NCI-H82 treated with DMSO at 0.1 percent for 48 hours (cell line): ENCODE measurements around the gene PLCB1.

Experiments
- DNase-seq: peaks from one replicate; lab custom pipeline; 2025; ENCODE audit not compliant: unreplicated experiment; lab: John Stamatoyannopoulos, UW

PLCB1 gene

GRCh38 chr20:8480597-8480996, 348.5 kb downstream of the PLCB1 start:
- no peak for DNase-seq

- DNase-seq, result no peak
Observed at GRCh38 chr20:8487696-8488095, 355.6 kb downstream of the PLCB1 start.

DNA sequence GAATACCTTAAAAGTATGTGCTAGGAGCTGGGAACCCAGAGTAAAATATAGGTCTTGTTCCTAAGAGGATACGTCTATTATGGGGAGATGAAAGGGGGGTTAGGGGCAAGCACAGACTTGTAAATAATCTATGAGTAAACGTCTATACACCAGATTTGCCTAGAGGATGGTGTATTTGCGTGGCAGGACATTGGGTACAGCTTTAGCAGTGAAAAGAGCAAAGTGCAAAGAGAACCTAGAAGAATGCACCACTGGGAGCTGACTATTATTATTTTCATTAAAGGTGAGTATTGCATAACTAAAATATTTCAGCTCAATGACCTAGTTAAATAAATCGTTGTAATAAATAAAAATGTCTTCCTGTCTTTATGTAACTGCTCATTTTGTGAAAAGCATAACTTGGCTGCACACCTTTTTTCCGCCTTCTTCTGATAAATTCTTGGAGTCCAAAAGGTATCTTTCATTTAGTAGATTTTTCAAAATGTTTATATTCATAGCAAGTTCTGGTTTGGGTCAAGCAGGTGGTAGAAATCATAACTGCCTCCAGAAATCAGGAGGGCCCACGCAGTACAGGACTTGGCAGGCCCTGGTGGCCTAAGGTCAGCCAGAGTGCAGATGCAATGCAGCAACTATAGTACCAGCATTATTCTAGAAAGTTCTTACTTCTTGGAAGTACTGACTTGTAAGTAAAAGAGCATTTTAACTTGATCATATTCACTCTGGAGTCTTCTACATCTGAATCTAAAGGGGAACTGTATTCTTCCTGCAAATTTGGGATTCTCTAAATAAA, 357.2 kb downstream of the PLCB1 start:
- no peak for DNase-seq

DNA sequence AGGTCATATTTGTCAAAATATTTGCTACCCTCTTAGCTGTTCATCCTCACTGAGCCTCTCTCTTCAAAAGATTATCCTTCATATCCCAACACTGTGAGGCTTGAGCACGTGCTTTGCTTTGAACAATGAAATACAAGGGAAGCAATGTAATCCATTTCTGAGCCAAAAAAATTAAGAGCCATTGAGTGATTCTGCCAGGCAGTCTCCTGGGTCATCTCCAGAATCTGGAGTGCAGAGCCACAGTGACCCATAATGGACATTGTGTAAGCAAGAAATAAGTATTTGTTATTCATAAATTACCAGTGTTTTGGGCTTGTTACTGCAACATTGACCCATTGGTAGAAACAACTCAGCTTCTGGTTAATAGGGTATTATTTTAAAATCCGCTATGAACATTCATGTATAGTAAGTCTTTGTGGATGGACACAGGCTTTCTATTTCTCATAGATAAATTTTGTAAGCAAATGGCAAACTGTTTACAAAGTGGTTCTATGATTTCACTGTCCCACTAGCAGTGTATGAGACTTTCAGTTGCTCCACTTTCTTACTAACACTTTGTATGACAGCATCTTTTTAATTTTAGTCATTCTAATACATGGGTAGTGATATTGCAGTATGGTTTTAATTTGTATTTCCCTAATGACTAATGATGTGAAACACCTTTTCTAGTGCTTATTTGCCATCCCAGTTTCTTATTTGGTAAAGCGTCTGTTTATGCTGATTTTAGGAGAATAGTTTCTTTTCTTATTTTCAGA, 358.2 kb downstream of the PLCB1 start:
- DNase-seq, result no peak

DNA sequence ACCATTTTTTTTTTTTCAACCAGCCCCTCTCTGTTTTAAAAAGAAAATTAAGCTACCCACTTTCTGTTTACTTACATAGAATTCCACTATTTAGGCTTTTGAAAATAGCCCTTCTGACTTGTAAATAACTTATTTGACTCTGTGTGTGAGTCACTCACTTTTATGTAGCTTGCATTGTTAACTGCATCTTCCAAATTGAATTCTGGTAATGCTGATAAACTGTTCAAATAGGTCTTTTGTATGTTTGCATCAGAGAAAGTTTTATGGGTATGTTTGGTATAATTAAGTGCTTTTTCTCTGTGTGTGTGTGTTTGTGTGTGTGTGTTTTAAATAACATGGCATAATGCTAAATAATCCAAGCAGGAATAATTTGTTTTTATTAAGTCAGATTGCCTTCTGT, 360.1 kb downstream of the PLCB1 start:
- DNase-seq, result no peak

GRCh38 chr20:8498571-8498970, 366.5 kb downstream of the PLCB1 start:
- no peak for DNase-seq

GRCh38 chr20:8504030-8504429, 372.0 kb downstream of the PLCB1 start:
- no peak for DNase-seq

GRCh38 chr20:8505476-8506200, 373.6 kb downstream of the PLCB1 start:
- no peak for DNase-seq

DNA sequence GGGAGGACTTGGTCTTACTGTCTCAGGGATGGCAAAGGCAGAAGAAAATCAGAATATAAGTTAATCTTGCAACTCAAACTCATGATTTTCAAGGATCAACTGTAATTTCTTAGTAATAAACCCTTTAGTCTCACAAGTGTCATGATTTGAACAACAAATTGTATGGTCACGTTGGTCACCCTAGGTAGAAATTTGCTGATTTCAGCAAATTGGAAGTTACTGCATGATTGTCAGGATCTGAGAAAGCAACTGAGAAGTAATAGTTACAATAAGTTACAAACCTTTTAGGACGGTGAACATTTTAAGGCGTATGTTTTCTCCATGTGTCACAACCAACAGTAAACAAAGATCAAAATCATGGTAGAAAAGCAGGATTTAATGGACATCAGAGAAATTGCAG, 375.2 kb downstream of the PLCB1 start:
- no peak for DNase-seq

GRCh38 chr20:8509809-8510208, 377.7 kb downstream of the PLCB1 start:
- no peak for DNase-seq

GRCh38 chr20:8510808-8511207, 378.7 kb downstream of the PLCB1 start:
- no peak for DNase-seq

- DNase-seq, result no peak
Observed at GRCh38 chr20:8512003-8512402, 379.9 kb downstream of the PLCB1 start.

DNA sequence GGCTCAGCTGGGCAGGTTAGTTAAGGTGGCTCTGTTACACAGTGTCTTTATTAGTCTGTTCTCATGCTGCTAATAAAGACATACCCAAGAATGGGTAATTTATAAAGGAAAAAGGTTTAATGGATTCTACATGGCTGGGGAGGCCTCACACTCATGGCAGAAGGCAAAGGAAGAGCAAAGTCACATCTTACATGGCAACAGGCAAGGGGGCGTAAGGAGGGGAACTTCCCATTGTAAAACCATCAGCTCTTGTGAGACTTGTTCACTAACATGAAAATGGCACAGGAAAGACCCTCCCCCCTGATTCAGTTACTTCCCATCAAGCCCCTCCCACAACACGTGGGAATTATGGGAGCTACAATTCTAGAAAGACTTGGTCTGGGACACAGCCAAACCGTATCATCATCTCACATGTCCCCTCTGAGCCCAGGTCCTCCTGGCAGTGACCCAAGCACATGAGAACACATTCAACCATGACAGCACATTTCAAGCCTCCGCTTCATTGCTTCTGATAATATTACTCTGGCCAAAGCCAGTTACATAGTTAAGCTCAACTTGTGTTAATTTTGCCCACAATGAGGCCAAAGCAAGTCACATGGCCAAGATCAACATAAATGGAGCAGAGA, 383.9 kb downstream of the PLCB1 start:
- no peak for DNase-seq

DNA sequence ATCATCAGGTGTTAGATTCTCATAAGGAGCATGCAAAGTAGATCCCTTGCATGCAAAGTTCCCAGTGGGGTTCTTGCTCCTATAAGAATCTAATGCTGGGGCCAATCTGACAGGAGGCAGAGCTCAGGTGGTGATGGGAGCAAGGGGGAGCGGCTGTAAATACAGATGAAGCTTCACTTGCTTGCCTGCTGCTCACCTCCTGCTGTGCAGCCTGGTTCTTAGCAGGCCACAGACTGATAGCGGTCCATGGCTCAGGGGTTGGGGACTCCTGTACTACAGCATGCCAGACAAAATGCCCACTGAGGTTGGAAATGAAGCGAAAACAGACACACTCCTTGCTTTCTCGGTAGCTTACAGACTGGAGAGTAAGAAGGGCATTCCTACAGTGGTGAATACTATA, 386.8 kb downstream of the PLCB1 start:
- no peak for DNase-seq

DNA sequence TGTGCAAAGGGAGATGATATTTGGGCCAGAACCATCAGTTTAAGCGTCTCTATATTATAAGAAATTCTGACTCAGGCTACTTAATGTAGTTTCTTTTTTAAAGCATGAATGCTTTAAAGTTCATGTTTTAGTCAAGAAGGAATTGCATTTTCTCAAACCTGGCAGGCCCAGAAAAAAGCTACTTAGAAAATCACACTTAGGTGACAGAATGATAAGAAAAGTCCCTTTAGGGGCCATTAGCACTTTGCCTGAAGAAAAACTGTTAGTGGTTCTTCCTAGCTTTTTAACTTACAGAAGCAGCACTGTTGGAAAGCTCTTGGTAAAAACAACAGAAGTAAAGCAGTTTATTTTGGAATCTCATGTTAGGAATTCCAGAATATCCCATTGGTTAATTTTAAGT, 387.8 kb downstream of the PLCB1 start:
- no peak for DNase-seq

GRCh38 chr20:8522168-8522567, 390.1 kb downstream of the PLCB1 start:
- no peak for DNase-seq

DNA sequence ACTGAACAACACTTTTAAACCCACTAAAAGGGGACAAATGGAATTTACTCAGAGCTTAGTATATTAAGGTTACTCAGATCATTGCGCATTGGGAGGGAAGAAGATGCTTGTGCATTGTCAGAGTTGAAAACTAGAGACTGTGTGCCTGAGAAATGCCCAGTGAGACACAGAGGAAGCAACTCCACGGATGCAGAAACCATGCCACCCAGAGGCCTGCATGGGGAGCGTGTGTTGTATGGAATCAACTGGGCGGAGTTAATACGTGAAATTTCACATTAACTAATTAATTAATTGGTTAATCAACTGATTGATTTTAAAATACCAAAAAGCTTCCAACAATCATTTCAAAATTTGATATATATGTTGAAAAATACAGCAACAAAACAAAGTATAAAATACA, 391.6 kb downstream of the PLCB1 start:
- no peak for DNase-seq

GRCh38 chr20:8524101-8525016, 392.3 kb downstream of the PLCB1 start:
- DNase-seq, result no peak

DNA sequence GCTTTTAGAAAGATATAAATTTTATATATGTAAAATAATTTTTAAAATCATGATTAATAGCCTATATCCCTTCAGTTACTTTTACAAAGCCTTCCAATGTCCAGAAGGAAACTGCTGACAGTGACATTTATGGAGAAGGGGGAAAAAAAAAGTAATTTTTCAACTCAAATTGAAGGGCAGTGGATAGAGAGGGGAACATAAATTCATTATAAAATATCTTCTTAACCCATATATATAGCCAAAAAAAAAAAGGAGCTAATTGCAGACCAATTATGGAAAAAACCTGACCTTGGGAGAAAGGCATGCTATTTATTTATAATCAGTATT, 392.9 kb downstream of the PLCB1 start:
- DNase-seq, result no peak

- DNase-seq, result no peak
Observed at GRCh38 chr20:8526610-8527009, 394.5 kb downstream of the PLCB1 start.
